ENCODE results near the gene HBG2.
"Not testable (repeated sequence)": the region's sequence is repeated elsewhere in the genome, so short reads cannot be mapped to it uniquely, and the experiment has no call there.

HBG2 gene

GRCh38 chr11:5257296-5257695, 2.7 kb upstream of the HBG2 start:
- no peaks in the 10 kb centered on the region for H3F3A ChIP-seq (ENCODE audit: insufficient read depth, low read length)
- no peak overlapping the region for H2AFZ ChIP-seq (ENCODE audit: low read length)
- H3K79me2 ChIP-seq (ENCODE audit: low read length) = no peaks in the 10 kb centered on the region
- no peaks in the 10 kb centered on the region for H3K4me1 ChIP-seq (ENCODE audit: low read length)
- H3K9ac ChIP-seq (ENCODE audit: low read length) = no peak overlapping the region
- H3K36me3 ChIP-seq (replicated peaks; ENCODE audit: insufficient read depth, low read length) = no peaks in the 10 kb centered on the region
- no peak overlapping the region for H3K4me2 ChIP-seq (ENCODE audit: low read depth, low read length)
- TF ChIP-seq EZH2 (optimal IDR thresholded peaks at IDR 0.05; ENCODE audit: low read depth, low read length) (no peak), EZH2phosphoT487 (IDR thresholded peaks at IDR 0.05; ENCODE audit: low read length) (no peak), CTCF (IDR thresholded peaks at IDR 0.05; ENCODE audit: low read length) (no peak)
- H3K9me3 ChIP-seq (replicated peaks; ENCODE audit: insufficient read depth, low read length) = no peaks in the 10 kb centered on the region
- no peaks in the 10 kb centered on the region for H4K20me1 ChIP-seq (ENCODE audit: insufficient read depth, low read length)
- no peak overlapping the region for H3K27ac ChIP-seq (ENCODE audit: low read length)
- H3K27me3 ChIP-seq (replicated peaks; ENCODE audit: insufficient read depth, low read length) = no peaks in the 10 kb centered on the region
- DNase-seq = no peak
- H3K9me2 ChIP-seq (replicated peaks; ENCODE audit: insufficient read depth, low read length) = no peaks in the 10 kb centered on the region
- H3K4me3 ChIP-seq (ENCODE audit: low read length) = no peak overlapping the region

- H3F3A ChIP-seq (ENCODE audit: insufficient read depth, low read length); H3K9ac ChIP-seq (ENCODE audit: low read length); H3K4me2 ChIP-seq (ENCODE audit: low read depth, low read length); H3K79me2 ChIP-seq (ENCODE audit: low read length); DNase-seq; H3K27ac ChIP-seq (ENCODE audit: low read length); H3K4me1 ChIP-seq (ENCODE audit: low read length); H3K9me3 ChIP-seq (replicated peaks; ENCODE audit: insufficient read depth, low read length); H3K36me3 ChIP-seq (replicated peaks; ENCODE audit: insufficient read depth, low read length); H2AFZ ChIP-seq (ENCODE audit: low read length); H3K9me2 ChIP-seq (replicated peaks; ENCODE audit: insufficient read depth, low read length); H4K20me1 ChIP-seq (ENCODE audit: insufficient read depth, low read length); H3K27me3 ChIP-seq (replicated peaks; ENCODE audit: insufficient read depth, low read length); H3K4me3 ChIP-seq (ENCODE audit: low read length): not testable (repeated sequence)
Measured at GRCh38 chr11:5254023-5254422, 558 bp downstream of the HBG2 start.

GRCh38 chr11:5253440-5253839, 1.1 kb downstream of the HBG2 start:
- not testable (repeated sequence) for DNase-seq; H2AFZ ChIP-seq (ENCODE audit: low read length); H3K9me2 ChIP-seq (replicated peaks; ENCODE audit: insufficient read depth, low read length); H3K36me3 ChIP-seq (replicated peaks; ENCODE audit: insufficient read depth, low read length); H3K27ac ChIP-seq (ENCODE audit: low read length); H3K27me3 ChIP-seq (replicated peaks; ENCODE audit: insufficient read depth, low read length); H3K9me3 ChIP-seq (replicated peaks; ENCODE audit: insufficient read depth, low read length); H3K9ac ChIP-seq (ENCODE audit: low read length); H3K4me2 ChIP-seq (ENCODE audit: low read depth, low read length); H3K4me1 ChIP-seq (ENCODE audit: low read length); H3F3A ChIP-seq (ENCODE audit: insufficient read depth, low read length); H4K20me1 ChIP-seq (ENCODE audit: insufficient read depth, low read length); H3K79me2 ChIP-seq (ENCODE audit: low read length); H3K4me3 ChIP-seq (ENCODE audit: low read length)

- H3K79me2 ChIP-seq (ENCODE audit: low read length) = no peaks in the 10 kb centered on the region
- no peaks in the 10 kb centered on the region for H3K27me3 ChIP-seq (replicated peaks; ENCODE audit: insufficient read depth, low read length)
- no peak overlapping the region for H2AFZ ChIP-seq (ENCODE audit: low read length)
- no peaks in the 10 kb centered on the region for H3K36me3 ChIP-seq (replicated peaks; ENCODE audit: insufficient read depth, low read length)
- TF ChIP-seq EZH2phosphoT487 (IDR thresholded peaks at IDR 0.05; ENCODE audit: low read length) (no peak), CTCF (IDR thresholded peaks at IDR 0.05; ENCODE audit: low read length) (no peak), EZH2 (optimal IDR thresholded peaks at IDR 0.05; ENCODE audit: low read depth, low read length) (no peak)
- DNase-seq = no peak
- no peak overlapping the region for H3K27ac ChIP-seq (ENCODE audit: low read length)
- no peak overlapping the region for H3K9ac ChIP-seq (ENCODE audit: low read length)
- no peaks in the 10 kb centered on the region for H3K9me3 ChIP-seq (replicated peaks; ENCODE audit: insufficient read depth, low read length)
- H3K4me1 ChIP-seq (ENCODE audit: low read length) = no peaks in the 10 kb centered on the region
- H3K4me3 ChIP-seq (ENCODE audit: low read length) = no peak overlapping the region
- no peaks in the 10 kb centered on the region for H4K20me1 ChIP-seq (ENCODE audit: insufficient read depth, low read length)
- no peaks in the 10 kb centered on the region for H3K9me2 ChIP-seq (replicated peaks; ENCODE audit: insufficient read depth, low read length)
- no peaks in the 10 kb centered on the region for H3F3A ChIP-seq (ENCODE audit: insufficient read depth, low read length)
- no peak overlapping the region for H3K4me2 ChIP-seq (ENCODE audit: low read depth, low read length)
Measured at GRCh38 chr11:5252919-5253265, 1.7 kb downstream of the HBG2 start.
